Measurements from ENCODE around the gene ARFIP1.
"Not testable (repeated sequence)": the region's sequence is repeated elsewhere in the genome, so short reads cannot be mapped to it uniquely, and the experiment has no call there.

Gene ARFIP1

GRCh38 chr4:152894673-152895072 lies 114.9 kb downstream of the ARFIP1 start:
- H3K27ac ChIP-seq = no peak overlapping the region
- H3K27me3 ChIP-seq (ENCODE audit: insufficient read depth, low read depth) = no peaks in the 10 kb centered on the region
- no peak overlapping the region for H3K9ac ChIP-seq
- H3K4me2 ChIP-seq = no peak overlapping the region
- no peaks in the 10 kb centered on the region for H3K79me2 ChIP-seq (ENCODE audit: insufficient read depth, low read depth)
- no peak overlapping the region for H3K4me3 ChIP-seq (IDR thresholded peaks at IDR 0.05; ENCODE audit: insufficient read depth, low read depth, low read length)
- TF ChIP-seq, protein P1, sequence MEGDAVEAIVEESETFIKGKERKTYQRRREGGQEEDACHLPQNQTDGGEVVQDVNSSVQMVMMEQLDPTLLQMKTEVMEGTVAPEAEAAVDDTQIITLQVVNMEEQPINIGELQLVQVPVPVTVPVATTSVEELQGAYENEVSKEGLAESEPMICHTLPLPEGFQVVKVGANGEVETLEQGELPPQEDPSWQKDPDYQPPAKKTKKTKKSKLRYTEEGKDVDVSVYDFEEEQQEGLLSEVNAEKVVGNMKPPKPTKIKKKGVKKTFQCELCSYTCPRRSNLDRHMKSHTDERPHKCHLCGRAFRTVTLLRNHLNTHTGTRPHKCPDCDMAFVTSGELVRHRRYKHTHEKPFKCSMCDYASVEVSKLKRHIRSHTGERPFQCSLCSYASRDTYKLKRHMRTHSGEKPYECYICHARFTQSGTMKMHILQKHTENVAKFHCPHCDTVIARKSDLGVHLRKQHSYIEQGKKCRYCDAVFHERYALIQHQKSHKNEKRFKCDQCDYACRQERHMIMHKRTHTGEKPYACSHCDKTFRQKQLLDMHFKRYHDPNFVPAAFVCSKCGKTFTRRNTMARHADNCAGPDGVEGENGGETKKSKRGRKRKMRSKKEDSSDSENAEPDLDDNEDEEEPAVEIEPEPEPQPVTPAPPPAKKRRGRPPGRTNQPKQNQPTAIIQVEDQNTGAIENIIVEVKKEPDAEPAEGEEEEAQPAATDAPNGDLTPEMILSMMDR (conservative IDR thresholded peaks at IDR 0.05; ENCODE audit: low read depth, low read length) = no peak
- no peaks in the 10 kb centered on the region for H3K36me3 ChIP-seq (ENCODE audit: insufficient read depth)
- H4K20me1 ChIP-seq (ENCODE audit: insufficient read depth) = no peaks in the 10 kb centered on the region
- H3K4me1 ChIP-seq (ENCODE audit: low read depth, poor library complexity, severe bottlenecking) = peaks cover 7% of the 10 kb centered on the region
- H2AFZ ChIP-seq (ENCODE audit: low read depth) = no peak overlapping the region

- no peaks in the 10 kb centered on the region; the same call in 1 of the 2 replicates for H4K20me1 ChIP-seq (ENCODE audit: insufficient read depth)
- no peak overlapping the region for H3K4me3 ChIP-seq (IDR thresholded peaks at IDR 0.05; ENCODE audit: insufficient read depth, low read depth, low read length)
- H3K36me3 ChIP-seq (ENCODE audit: insufficient read depth) = no peaks in the 10 kb centered on the region
- H3K79me2 ChIP-seq (ENCODE audit: insufficient read depth, low read depth) = no peaks in the 10 kb centered on the region
- H3K27ac ChIP-seq = no peak overlapping the region
- no peak overlapping the region for H3K4me2 ChIP-seq
- H2AFZ ChIP-seq (ENCODE audit: low read depth) = no peak overlapping the region
- no peak overlapping the region for H3K9ac ChIP-seq
- H3K4me1 ChIP-seq (ENCODE audit: low read depth, poor library complexity, severe bottlenecking) = peaks cover 7% of the 10 kb centered on the region
- H3K27me3 ChIP-seq (ENCODE audit: insufficient read depth, low read depth) = no peaks in the 10 kb centered on the region
- TF ChIP-seq, protein P1 (conservative IDR thresholded peaks at IDR 0.05; ENCODE audit: low read depth, low read length) = no peak
These were observed 117.1 kb downstream of the ARFIP1 start for GRCh38 chr4:152896811-152897210.

GRCh38 chr4:152898133-152898532 lies 118.4 kb downstream of the ARFIP1 start:
- H3K79me2 ChIP-seq (ENCODE audit: insufficient read depth, low read depth); H3K36me3 ChIP-seq (ENCODE audit: insufficient read depth); H3K4me1 ChIP-seq (ENCODE audit: low read depth, poor library complexity, severe bottlenecking): not testable (repeated sequence)

DNA sequence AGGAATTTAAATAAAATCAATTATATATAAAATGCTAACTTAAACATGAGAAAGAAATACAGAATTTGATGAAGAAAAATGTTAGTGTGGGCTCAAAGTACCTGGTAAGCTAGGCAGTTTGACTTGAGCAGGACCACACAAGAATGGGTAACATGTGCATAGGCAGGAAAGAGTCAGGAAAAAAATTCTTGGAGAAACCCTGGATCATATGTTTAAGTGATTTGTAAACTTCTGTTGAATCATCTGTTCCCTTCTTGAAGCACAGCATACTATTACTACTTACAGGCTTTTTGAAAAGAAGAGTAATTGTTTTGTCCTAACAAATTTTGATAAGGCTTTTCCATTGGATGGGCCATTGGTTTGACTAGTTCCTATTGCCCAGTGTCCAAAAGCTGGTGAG lies 118.9 kb downstream of the ARFIP1 start:
- no peak overlapping the region for H3K27ac ChIP-seq
- no peaks in the 10 kb centered on the region for H3K79me2 ChIP-seq (ENCODE audit: insufficient read depth, low read depth)
- TF ChIP-seq, protein P1 (conservative IDR thresholded peaks at IDR 0.05; ENCODE audit: low read depth, low read length) = no peak
- H3K9ac ChIP-seq = no peak overlapping the region
- no peak overlapping the region for H3K4me2 ChIP-seq
- H4K20me1 ChIP-seq (ENCODE audit: insufficient read depth) = no peaks in the 10 kb centered on the region; the same call in 1 of the 2 replicates
- no peak overlapping the region for H2AFZ ChIP-seq (ENCODE audit: low read depth)
- no peak overlapping the region for H3K4me3 ChIP-seq (IDR thresholded peaks at IDR 0.05; ENCODE audit: insufficient read depth, low read depth, low read length)
- no peaks in the 10 kb centered on the region for H3K27me3 ChIP-seq (ENCODE audit: insufficient read depth, low read depth)
- peaks cover 7% of the 10 kb centered on the region for H3K4me1 ChIP-seq (ENCODE audit: low read depth, poor library complexity, severe bottlenecking)
- no peaks in the 10 kb centered on the region for H3K36me3 ChIP-seq (ENCODE audit: insufficient read depth)

More at GRCh38 chr4:152898133-152898532, 118.4 kb downstream of the ARFIP1 start:
- not testable (repeated sequence) for H2AFZ ChIP-seq (ENCODE audit: low read depth); H3K27ac ChIP-seq; H3K4me2 ChIP-seq; H3K4me3 ChIP-seq (IDR thresholded peaks at IDR 0.05; ENCODE audit: insufficient read depth, low read depth, low read length); H3K27me3 ChIP-seq (ENCODE audit: insufficient read depth, low read depth); H3K9ac ChIP-seq; H4K20me1 ChIP-seq (ENCODE audit: insufficient read depth)

DNA sequence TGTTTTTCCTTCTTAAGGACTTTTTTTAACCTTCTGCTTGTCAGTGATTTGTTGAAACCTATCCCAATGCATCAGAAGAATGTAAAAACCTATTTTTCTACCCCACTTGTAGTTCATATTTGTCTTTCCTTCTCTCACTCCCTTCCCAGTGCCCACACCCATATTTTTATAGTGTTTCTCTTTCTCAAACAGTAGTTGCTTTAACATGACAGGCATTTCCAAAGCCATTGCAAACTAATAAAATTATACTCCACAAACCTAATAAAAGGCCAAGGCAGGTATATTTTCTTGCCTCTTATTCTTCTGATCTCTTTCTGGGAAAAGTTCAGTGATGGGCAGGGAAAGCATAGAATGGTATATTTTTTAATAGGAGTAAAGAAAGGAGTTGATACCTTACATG lies 120.6 kb downstream of the ARFIP1 start:
- no peak overlapping the region for H2AFZ ChIP-seq (ENCODE audit: low read depth)
- H3K4me1 ChIP-seq (ENCODE audit: low read depth, poor library complexity, severe bottlenecking) = peaks cover 7% of the 10 kb centered on the region
- H3K4me2 ChIP-seq = no peak overlapping the region
- no peak overlapping the region for H3K9ac ChIP-seq
- no peaks in the 10 kb centered on the region for H3K79me2 ChIP-seq (ENCODE audit: insufficient read depth, low read depth)
- no peak overlapping the region for H3K27ac ChIP-seq
- no peaks in the 10 kb centered on the region; the same call in 1 of the 2 replicates for H4K20me1 ChIP-seq (ENCODE audit: insufficient read depth)
- H3K4me3 ChIP-seq (IDR thresholded peaks at IDR 0.05; ENCODE audit: insufficient read depth, low read depth, low read length) = no peak overlapping the region
- H3K36me3 ChIP-seq (ENCODE audit: insufficient read depth) = no peaks in the 10 kb centered on the region
- TF ChIP-seq, protein P1 (conservative IDR thresholded peaks at IDR 0.05; ENCODE audit: low read depth, low read length) = no peak
- H3K27me3 ChIP-seq (ENCODE audit: insufficient read depth, low read depth) = no peaks in the 10 kb centered on the region

Data from KMS-11 (cell line).